GM18517 (cell line): ENCODE measurements around the gene ZNF628.
A peak's percentile ranks its signal among the peaks of the same experiment; 100 is the strongest.
"Not testable (repeated sequence)": the region's sequence is repeated elsewhere in the genome, so short reads cannot be mapped to it uniquely, and the experiment has no call there.

Source experiments
- ATAC-seq: cut with Tn5 transposase; IDR thresholded peaks from one replicate; pipeline ENCODE4 v1.9.1; 2021; ENCODE audit warnings: mild to moderate bottlenecking, moderate library complexity; ENCODE audit not compliant: unreplicated experiment

The ZNF628 gene

GRCh38 chr19:55476100-55476775, at the start of gene ZNF628:
TSS of gene ZNF628 (plus strand) at chr19:55476617. CDS start at chr19:55479911, 3,294 bp downstream.
- ATAC-seq = peak; percentile 79

DNA sequence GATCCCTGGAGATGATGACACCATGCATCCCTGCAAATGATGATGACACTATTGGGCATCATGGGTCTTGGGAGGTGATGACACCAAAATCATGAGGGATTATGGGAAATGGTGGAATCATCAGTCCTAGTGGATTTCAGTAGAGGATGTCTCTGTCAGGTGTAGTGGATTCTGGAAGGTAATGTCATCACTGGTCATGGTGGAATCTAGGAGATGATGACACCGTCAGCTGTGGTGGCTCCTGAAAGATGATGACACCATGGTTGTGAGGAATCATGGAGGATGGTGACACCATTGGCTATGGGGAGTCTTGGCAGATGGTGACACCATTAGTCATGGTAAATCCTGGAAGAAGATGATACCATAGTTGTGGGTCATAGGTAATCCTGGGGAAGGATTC, 45.2 kb upstream of the ZNF628 start:
- no peak for ATAC-seq

DNA sequence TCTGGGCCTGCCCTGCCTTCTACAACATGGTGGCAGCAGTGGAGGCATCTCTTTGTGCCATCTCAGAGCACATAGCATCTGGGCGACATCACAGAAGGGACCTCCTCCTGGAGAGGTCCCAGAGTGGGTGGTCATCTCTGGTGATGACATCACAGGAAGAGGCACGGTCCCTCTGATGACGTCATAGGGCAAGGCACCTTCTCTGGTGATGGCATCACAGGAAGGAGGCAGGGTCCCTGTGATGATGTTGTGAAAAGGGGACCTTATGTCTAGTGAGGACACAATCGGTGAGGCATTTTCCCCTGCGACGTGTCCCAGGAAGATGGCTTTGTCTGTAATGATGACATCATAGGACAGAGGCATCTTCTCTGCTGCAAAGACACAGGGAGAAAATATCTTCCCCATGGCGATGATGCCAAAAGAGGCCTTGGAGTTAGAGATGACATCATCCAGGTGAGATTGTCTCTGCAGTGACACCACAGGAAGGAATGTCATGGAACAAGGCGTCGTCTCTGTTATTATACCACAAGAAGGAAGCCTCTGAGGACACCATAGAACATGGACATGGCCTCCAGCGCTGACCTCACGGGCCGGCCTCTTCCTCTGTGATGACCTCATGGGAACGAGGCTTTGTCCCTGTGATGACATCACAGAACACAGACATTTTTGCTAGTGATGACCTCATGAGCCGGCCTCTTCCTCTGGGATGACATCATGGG, 44.0 kb upstream of the ZNF628 start:
- no peak for ATAC-seq

GRCh38 chr19:55433292-55433691, 43.1 kb upstream of the ZNF628 start:
- ATAC-seq = no peak

DNA sequence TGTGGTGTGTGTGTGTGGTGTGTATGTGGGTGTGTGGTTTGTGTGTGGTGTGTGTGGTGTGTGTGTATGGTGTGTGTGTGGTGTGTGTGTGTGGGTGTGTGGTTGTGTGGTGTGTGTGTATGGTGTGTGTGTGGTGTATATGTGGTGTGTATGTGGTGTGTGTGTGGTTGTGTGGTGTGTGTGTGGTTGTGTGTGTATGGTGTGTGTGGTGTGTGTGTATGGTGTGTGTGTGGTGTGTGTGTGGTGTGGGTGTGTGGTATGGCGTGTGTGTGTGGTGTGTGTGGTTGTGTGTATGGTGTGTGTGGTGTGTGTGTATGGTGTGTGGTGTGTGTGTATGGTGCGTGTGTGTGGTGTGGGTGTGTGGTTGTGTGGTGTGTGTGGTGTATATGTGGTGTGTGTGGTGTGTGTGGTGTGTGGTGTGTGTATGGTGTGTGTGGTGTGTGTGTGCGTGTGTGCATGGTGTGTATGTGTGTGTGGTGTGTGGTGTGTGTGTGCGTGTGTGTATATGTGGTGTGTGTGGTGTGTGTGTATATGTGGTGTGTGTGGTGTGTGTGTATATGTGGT, 42.0 kb upstream of the ZNF628 start:
- no peak for ATAC-seq

DNA sequence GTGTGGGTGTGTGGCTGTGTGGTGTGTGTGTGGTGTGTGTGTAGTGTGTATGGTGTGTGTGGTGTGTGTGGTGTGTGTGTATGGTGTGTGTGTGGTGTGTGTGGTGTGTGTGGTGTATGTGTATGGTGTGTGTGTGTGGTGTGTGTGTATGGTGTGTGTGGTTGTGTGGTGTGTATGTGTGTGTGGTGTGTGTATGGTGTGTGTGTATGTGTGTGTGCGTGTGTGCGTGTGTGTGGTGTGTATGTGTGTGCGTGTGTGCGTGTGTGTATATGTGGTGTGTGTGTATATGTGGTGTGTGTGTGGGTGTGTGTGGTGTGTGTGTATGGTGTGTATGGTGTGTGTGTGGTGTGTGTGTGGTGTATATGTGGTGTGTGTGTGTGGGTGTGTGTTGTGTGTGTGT, 41.4 kb upstream of the ZNF628 start:
- ATAC-seq = no peak

DNA sequence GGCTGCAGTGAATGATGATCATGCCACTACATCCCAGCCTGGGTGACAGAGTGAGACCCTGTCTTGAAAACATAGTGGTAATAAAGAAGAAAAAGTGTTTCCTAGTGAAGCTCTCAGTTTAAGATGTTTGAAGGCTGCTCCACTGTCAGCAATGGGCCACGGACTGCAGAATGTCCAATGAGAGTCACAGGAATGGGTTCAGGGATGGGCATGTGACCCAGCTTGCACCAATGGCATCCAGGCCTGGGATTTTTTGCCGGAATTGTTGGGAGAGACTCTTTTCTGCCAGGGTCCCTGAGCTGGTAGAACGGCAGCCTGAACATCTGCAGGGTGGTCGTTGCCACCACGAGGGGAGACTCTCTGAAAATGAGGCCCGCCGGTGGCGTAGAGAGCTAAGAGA, 39.6 kb upstream of the ZNF628 start:
- ATAC-seq = no peak

DNA sequence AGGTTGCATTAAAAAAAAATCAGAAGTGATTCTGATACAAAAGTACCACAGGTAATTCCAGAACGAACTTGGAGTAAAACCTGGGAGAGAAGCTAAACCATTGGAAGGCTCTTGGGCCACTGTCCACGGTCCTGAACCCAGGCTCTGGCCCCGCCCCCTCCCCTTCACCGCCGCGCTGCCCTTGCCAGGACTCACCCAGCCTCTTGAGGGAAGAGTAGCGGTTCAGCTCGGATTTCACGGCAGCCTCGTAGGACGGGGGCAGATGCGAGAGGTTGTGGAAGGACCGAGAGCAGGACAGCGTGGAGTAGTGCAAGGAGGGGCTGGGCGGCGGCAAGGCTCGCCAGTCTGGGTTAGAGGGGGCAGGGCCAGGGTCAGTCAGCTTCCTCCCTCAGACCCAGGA, 39.0 kb upstream of the ZNF628 start:
- ATAC-seq = no peak

- no peak for ATAC-seq
These were observed 37.4 kb upstream of the ZNF628 start for GRCh38 chr19:55439052-55439451.

DNA sequence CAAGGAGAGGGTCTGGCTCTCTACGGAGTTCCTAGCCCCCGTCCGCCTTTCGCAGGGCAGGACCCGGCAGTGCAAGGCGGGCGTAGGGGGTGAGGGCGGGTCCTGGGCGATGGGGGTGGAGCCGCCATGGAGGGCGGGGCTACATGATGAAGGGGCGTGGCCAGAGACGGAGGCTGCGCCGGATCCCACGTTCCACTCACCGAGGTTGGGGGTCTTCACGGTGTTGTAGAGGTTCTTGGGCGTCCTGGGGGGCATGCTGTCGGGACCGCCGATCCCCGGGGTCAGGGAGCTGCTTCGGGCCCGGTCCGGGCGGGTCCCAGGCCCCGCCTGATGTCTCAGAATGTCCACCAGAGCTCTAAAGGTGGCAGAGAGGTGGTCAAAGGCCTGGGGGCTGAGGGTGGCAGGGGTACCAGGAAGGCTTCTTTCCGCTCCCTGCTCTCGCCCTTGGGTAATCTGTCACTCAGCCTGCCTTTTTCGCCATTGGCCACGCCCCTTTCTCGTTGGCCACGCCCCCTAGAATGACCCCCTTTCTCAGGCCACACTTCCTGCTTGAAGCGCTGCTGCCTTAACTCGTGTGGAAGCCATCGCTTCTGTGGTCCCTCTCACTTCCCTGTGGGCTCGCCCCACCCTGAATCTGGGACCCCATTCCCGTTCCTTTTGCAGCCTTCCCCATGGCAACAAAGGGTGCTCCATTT, 35.9 kb upstream of the ZNF628 start:
- ATAC-seq = no peak

- no peak for ATAC-seq
These were observed 35.1 kb upstream of the ZNF628 start for GRCh38 chr19:55441319-55441691.

GRCh38 chr19:55441692-55442321, 34.6 kb upstream of the ZNF628 start:
- no peak for ATAC-seq

- no peak for ATAC-seq
These were observed 34.0 kb upstream of the ZNF628 start for GRCh38 chr19:55442372-55442961.

DNA sequence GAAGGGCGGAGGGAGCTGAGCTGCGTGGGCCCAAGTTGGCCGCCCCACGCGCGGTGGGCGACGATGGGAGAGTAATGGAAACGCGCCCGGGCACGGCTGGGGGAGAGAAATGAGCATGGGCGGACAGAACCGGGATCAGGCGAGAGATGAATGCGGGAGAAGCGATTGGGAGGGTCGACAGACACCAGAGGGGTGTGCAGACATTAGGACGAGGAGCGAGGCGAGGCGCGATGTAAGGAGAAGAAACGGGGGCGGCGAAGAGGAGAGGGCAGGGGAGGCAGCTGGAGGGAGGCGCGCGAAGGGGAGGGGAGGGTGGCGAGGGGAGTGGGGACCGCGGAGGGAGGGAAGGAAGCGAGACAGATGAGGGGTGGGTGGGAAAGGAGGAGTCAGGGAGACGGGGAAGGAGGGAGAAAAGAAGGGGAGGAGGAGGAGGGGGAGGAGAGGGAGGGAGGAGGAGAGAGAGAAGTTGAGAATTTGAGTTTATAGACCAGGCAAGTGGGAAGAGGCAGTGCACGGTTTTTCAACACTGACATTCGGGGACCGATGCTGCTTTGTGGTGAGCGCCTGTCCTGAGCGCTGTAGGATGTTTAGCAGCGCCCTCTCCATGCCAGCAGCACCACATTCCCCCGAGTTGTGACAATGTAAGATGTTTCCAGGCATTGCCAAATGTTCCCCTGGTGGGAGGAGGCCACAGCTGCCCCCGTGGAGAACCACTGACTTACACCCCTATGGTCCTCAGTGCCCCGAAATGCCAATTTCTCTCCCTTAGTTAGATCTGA, 33.2 kb upstream of the ZNF628 start, which contains the start of gene SHISA7:
Gene SHISA7, minus strand, starts transcription at position 256 of the 779 bp plus-strand sequence. CDS start 437 bp downstream, outside the sequence.
- no peak for ATAC-seq

DNA sequence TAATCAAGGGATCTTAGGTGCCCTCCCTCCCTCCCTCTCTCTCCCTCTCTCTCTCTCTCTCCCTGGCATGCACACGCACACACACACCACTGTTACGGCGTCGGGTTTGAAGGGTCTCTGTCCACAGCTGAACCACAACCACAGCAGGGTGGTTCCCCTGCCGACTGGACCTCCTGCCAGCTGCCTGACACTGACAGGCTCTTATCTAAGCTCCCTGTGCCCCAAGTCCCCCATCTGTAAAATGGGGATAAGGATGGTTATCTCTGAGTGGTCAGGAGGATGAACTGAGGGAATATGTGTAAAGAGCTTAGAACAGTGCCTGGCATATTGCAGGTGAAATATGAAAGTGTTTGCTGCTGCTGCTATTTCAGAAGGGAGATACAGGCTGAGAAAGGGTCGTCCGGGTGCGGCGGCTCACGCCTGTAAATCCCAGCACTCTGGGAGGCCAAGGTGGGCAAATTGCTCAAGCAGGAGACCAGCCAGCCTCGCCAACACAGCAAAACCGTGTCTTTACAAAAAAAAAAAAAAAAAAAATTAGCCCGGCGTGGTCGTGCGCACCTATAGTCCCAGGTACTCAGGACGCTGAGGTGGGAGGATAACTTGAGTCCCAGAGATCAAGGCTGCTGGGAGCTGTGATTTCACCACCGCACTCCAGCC, 32.5 kb upstream of the ZNF628 start:
- no peak for ATAC-seq

DNA sequence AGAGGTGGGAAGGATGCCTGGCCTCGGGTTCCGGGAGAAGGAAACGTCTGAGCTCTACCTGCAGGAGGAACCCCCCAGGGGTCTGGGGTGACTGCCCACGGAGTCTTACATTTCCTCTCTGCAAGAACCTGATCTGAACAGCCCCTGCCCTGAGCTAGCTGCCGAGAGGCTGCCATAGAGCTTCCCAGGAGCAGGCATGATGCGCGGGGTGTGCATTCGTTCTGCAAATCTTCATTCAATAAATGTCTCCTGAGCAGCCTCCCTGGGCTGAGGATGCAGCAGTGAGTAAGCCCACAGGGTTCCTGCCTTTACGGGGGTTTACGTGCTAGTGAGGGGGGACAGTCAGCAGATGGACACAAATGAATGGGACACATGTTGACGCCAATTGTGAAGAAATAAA, 31.8 kb upstream of the ZNF628 start:
- no peak for ATAC-seq

- ATAC-seq = no peak
These were observed 30.4 kb upstream of the ZNF628 start for GRCh38 chr19:55446060-55446459.

DNA sequence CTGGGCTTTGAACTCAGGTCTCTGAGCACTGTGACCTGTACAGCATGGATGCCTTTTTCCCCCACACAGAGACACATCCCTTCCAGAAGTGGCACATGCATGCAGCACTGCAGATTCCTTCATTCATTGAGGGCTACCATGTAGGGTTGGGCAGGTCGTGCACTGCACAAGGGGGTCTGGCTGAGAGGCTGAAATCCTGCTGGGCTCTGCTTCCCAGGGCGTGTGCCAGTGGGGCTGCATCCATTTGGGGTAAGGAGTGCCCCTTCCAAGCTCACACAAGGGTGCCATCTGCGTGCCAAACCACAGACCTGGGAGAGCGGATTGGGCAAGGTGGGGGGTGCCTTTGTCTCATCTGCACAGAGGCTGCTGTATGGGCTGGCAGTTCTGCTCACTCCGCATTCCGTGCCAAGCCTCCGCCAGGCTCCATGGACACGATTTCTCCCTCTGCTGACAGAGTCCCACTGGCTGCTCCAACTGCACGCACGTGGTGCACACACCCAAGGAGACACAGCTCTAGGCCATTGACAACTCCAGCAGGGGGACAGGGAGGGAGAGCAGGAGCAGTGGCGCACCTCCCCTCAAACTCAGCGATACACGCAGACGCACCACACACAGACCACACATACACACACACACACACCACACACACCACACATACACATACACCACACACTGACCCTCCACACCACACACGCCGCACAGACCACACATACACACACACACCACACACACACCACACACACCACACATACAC, 28.8 kb upstream of the ZNF628 start:
- ATAC-seq = no peak

DNA sequence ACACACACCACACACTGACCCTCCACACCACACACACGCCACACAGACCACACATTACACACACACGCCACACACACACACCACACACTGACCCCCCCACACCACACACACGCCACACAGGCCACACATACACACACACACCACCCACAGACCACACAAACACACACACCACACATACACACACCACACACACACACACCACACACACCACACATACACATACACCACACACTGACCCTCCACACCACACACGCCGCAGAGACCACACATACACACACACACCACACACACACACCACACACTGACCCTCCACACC, 28.3 kb upstream of the ZNF628 start:
- ATAC-seq = not testable (repeated sequence)
